ENCODE results near the gene MEDAG.

Gene MEDAG

DNA sequence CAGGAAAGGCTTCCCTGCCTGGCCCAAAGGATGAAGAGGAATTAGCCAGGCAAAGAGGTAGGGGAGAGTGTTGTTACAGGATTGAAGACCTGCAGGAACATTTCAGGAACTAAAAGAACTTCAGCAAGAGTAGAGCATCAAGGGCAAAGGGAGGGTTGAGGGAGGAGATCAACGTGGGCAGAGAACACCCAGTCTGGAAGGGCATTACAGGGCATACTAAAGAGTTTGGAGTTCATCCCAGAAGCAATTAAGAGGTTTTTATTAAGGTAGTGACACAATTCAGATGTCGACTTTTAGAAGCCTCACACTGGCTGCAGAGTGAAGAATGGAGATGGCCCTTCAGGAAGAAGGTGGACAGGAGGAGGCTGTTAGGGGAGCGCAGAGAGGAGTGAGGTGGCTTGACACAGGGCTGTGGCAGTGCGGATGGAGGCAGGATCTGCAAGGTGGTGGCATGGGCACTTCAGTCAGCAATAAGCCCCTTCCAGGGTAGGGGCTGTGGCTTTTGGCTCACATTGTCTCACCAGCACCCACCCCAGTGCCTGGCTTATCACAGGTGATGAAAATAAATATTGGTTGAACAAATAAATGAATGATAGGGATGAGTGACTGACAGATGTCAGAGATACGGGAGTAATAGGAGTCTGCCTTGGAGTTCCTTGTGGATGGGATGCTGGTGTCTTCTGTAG lies 51.3 kb downstream of the MEDAG start:
- DNase-seq (ENCODE audit: insufficient read length, low spot score) (no peak), FAIRE-seq (no peak)
- TF ChIP-seq, protein P1, sequence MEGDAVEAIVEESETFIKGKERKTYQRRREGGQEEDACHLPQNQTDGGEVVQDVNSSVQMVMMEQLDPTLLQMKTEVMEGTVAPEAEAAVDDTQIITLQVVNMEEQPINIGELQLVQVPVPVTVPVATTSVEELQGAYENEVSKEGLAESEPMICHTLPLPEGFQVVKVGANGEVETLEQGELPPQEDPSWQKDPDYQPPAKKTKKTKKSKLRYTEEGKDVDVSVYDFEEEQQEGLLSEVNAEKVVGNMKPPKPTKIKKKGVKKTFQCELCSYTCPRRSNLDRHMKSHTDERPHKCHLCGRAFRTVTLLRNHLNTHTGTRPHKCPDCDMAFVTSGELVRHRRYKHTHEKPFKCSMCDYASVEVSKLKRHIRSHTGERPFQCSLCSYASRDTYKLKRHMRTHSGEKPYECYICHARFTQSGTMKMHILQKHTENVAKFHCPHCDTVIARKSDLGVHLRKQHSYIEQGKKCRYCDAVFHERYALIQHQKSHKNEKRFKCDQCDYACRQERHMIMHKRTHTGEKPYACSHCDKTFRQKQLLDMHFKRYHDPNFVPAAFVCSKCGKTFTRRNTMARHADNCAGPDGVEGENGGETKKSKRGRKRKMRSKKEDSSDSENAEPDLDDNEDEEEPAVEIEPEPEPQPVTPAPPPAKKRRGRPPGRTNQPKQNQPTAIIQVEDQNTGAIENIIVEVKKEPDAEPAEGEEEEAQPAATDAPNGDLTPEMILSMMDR (IDR thresholded peaks at IDR 0.05; ENCODE audit: insufficient read depth, missing control alignments): no peak

DNA sequence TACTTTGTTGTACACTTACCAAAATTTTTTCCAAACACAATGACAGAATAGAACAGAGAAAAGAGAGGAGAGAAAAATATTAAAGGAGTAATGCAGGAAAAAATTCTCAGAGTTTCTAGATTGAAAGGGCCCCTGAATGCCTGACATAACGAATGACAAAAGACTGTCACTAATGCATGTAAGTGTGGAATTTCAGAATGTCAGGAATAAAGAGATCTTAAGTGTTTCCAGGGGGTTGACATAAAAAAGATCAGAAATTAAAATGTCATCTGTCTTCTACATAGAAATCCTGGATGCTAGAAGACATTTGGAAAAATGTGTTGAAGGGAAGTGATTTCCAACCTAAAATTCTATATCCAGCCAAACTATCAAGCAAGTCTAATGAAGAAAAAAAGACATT lies 53.6 kb downstream of the MEDAG start:
- FAIRE-seq (no peak), DNase-seq (ENCODE audit: insufficient read length, low spot score) (no peak)
- TF ChIP-seq, protein P1 (IDR thresholded peaks at IDR 0.05; ENCODE audit: insufficient read depth, missing control alignments): no peak

DNA sequence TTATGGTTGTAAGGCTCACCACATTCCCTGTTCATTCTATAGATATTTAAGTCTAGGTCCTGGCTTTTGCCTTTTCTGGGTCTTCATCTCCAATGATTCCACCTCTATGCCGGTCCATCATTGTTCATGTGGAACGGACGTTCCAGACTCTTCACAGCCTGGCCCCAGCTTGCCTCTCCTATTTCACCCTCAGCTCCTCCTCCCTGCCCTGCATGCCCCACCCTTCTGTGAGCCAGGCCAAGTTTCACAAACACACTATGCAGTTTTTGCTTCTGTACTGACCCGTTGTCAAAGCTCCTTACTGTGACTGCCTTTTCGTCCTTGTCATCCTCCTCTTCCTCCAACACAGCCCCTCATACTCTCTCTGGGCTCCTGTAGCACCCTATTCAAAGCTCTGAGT lies 57.7 kb downstream of the MEDAG start:
- DNase-seq (ENCODE audit: insufficient read length, low spot score): no peak
- FAIRE-seq: no peak
- TF ChIP-seq, protein P1 (IDR thresholded peaks at IDR 0.05; ENCODE audit: insufficient read depth, missing control alignments): no peak

- no peak for DNase-seq (ENCODE audit: insufficient read length, low spot score)
- TF ChIP-seq, protein P1 (IDR thresholded peaks at IDR 0.05; ENCODE audit: insufficient read depth, missing control alignments): no peak
- FAIRE-seq: no peak
Measured at GRCh38 chr13:30965380-30965779, 59.3 kb downstream of the MEDAG start.

- DNase-seq (ENCODE audit: insufficient read length, low spot score) (no peak), FAIRE-seq (no peak)
- TF ChIP-seq, protein P1 (IDR thresholded peaks at IDR 0.05; ENCODE audit: insufficient read depth, missing control alignments): no peak
Measured at GRCh38 chr13:30966101-30966500, 60.0 kb downstream of the MEDAG start.

GRCh38 chr13:30968846-30969245 lies 62.8 kb downstream of the MEDAG start:
- FAIRE-seq: no peak
- DNase-seq (ENCODE audit: insufficient read length, low spot score): no peak
- TF ChIP-seq, protein P1 (IDR thresholded peaks at IDR 0.05; ENCODE audit: insufficient read depth, missing control alignments): no peak

GRCh38 chr13:30971575-30971974 lies 65.5 kb downstream of the MEDAG start:
- DNase-seq (ENCODE audit: insufficient read length, low spot score) (no peak), FAIRE-seq (no peak)
- TF ChIP-seq, protein P1 (IDR thresholded peaks at IDR 0.05; ENCODE audit: insufficient read depth, missing control alignments): no peak

Data from D721Med (cell line).